SU-DHL-6 (cell line): ENCODE measurements around the gene MFAP3.

Source experiments
- EZH2phosphoT487 ChIP-seq: fragments of 200-600 bp; sonication (generic), shearing (Covaris generic); conservative IDR thresholded peaks from 2 replicates; pipeline ENCODE4 v1.6.1; 2018; ENCODE audit warnings: mild to moderate bottlenecking, antibody characterized with exemption, low read length, moderate library complexity, mixed read lengths
- TF ChIP-seq, protein P1 (sequence below): fragments of 200-600 bp; sonication (generic); IDR thresholded peaks from one replicate; pipeline ENCODE4 v1.5.1; 2017; ENCODE audit warnings: antibody characterized with exemption, mild to moderate bottlenecking, low read length, moderate library complexity; ENCODE audit not compliant: insufficient read depth, poor library complexity, severe bottlenecking

DNA sequence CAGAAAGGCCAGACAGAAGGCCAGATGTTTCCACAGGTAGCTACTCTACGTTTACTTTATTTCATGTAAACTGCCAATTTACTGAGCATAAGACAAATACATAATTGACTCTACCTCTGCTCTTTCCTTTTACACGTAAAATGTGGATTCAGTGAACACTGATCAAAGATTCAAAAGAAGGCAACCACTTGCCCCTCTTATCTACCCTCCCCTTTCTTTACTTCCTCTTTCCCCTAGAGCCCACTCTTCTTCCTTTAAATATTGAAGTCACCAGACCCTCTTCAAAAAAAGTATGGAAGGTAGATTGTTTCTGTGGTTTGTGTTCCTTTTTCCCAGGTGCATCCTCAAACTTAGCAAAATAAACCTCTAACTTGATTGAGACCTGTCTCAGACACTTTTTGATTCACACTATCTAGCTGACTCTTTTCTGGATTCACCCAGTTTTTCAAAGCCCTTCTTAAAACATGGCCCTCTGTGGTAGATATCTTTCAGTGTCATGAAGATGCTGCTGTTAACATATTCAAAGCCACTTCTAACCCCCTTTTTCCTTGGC is 6.8 kb upstream of the MFAP3 start:
- TF ChIP-seq, protein P1, sequence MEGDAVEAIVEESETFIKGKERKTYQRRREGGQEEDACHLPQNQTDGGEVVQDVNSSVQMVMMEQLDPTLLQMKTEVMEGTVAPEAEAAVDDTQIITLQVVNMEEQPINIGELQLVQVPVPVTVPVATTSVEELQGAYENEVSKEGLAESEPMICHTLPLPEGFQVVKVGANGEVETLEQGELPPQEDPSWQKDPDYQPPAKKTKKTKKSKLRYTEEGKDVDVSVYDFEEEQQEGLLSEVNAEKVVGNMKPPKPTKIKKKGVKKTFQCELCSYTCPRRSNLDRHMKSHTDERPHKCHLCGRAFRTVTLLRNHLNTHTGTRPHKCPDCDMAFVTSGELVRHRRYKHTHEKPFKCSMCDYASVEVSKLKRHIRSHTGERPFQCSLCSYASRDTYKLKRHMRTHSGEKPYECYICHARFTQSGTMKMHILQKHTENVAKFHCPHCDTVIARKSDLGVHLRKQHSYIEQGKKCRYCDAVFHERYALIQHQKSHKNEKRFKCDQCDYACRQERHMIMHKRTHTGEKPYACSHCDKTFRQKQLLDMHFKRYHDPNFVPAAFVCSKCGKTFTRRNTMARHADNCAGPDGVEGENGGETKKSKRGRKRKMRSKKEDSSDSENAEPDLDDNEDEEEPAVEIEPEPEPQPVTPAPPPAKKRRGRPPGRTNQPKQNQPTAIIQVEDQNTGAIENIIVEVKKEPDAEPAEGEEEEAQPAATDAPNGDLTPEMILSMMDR: no peak
- TF ChIP-seq EZH2phosphoT487: no peak
